Thyroid gland (tissue), 4 donors: Measurements from ENCODE around the gene BLOC1S5.

ENCODE experiments used
- POLR2A ChIP-seq, 2 donors: fragments of 450-650 bp; IDR thresholded peaks; one replicate each; pipeline ENCODE4 v1.6.1; 2017; ENCODE audit warnings: antibody characterized with exemption in 2 of 2, mild to moderate bottlenecking in 2 of 2, moderate library complexity in 1 of 2
- TF ChIP-seq, protein P1 (sequence below), 6 experiments: fragments of 200-600 bp in 3 of 6; fragments of 450-650 bp in 3 of 6; sonication (generic) in 3 of 6; IDR thresholded peaks; one replicate each; pipeline ENCODE4 v1.5.1; 2016 to 2019; ENCODE audit warnings: antibody characterized with exemption in 6 of 6, mild to moderate bottlenecking in 2 of 6, inconsistent platforms in 1 of 6, moderate library complexity in 1 of 6

DNA sequence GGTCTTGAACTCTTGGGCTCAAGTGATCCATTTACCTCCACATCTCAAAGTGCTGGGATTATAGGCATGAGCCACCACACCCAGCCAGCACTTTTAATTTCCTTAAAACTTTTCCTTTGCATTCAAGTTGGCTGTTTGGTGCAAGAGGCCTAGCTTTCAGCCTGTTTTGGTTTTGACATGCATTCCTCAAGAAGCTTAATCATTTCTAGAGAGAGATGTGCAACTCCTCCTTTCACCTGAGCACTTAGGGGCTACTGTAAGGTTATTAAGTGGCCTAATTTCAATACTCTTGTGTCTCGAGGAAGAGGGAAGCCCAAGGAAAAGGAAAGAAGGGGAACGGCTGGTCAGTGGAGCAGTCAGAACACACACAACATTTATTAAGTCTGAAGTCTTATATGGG lies 13.8 kb upstream of the BLOC1S5 start:
- TF ChIP-seq, protein P1, sequence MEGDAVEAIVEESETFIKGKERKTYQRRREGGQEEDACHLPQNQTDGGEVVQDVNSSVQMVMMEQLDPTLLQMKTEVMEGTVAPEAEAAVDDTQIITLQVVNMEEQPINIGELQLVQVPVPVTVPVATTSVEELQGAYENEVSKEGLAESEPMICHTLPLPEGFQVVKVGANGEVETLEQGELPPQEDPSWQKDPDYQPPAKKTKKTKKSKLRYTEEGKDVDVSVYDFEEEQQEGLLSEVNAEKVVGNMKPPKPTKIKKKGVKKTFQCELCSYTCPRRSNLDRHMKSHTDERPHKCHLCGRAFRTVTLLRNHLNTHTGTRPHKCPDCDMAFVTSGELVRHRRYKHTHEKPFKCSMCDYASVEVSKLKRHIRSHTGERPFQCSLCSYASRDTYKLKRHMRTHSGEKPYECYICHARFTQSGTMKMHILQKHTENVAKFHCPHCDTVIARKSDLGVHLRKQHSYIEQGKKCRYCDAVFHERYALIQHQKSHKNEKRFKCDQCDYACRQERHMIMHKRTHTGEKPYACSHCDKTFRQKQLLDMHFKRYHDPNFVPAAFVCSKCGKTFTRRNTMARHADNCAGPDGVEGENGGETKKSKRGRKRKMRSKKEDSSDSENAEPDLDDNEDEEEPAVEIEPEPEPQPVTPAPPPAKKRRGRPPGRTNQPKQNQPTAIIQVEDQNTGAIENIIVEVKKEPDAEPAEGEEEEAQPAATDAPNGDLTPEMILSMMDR (IDR thresholded peaks at IDR 0.05), result no peak
- no peak for TF ChIP-seq POLR2A (IDR thresholded peaks at IDR 0.05)
